ENCODE results near the gene EHD2. TPM values are rescaled to one million over a fixed set of nuclear protein-coding genes. Genes with fewer than 3 reads are reported as not detected.

EHD2 gene
- total RNA-seq, 4 donors from 2014 or later: 48.5 to 84.7 (median 70.5) TPM

- Histone ChIP-seq H3K27ac (no peak overlapping the region), H3K4me1 (no peaks in the 10 kb centered on the region), H3K9me3 (no peaks in the 10 kb centered on the region), H3K4me3 (no peak overlapping the region), H3K27me3 (no peaks in the 10 kb centered on the region), H3K36me3 (peaks cover 73% of the 10 kb centered on the region)
- no peak for DNase-seq (ENCODE audit: low spot score in 2 of 2)
- no peak for TF ChIP-seq EP300 (IDR thresholded peaks at IDR 0.05)
- TF ChIP-seq, protein P1, sequence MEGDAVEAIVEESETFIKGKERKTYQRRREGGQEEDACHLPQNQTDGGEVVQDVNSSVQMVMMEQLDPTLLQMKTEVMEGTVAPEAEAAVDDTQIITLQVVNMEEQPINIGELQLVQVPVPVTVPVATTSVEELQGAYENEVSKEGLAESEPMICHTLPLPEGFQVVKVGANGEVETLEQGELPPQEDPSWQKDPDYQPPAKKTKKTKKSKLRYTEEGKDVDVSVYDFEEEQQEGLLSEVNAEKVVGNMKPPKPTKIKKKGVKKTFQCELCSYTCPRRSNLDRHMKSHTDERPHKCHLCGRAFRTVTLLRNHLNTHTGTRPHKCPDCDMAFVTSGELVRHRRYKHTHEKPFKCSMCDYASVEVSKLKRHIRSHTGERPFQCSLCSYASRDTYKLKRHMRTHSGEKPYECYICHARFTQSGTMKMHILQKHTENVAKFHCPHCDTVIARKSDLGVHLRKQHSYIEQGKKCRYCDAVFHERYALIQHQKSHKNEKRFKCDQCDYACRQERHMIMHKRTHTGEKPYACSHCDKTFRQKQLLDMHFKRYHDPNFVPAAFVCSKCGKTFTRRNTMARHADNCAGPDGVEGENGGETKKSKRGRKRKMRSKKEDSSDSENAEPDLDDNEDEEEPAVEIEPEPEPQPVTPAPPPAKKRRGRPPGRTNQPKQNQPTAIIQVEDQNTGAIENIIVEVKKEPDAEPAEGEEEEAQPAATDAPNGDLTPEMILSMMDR (IDR thresholded peaks at IDR 0.05): no peak
- no peak for TF ChIP-seq POLR2A (IDR thresholded peaks at IDR 0.05)
- TF ChIP-seq POLR2AphosphoS5 (IDR thresholded peaks at IDR 0.05): no peak
- 73% methylated on average over 4 of the region's 30 CpGs for WGBS
Measured at GRCh38 chr19:47679251-47679900, 33.8 kb upstream of the EHD2 start.

DNA sequence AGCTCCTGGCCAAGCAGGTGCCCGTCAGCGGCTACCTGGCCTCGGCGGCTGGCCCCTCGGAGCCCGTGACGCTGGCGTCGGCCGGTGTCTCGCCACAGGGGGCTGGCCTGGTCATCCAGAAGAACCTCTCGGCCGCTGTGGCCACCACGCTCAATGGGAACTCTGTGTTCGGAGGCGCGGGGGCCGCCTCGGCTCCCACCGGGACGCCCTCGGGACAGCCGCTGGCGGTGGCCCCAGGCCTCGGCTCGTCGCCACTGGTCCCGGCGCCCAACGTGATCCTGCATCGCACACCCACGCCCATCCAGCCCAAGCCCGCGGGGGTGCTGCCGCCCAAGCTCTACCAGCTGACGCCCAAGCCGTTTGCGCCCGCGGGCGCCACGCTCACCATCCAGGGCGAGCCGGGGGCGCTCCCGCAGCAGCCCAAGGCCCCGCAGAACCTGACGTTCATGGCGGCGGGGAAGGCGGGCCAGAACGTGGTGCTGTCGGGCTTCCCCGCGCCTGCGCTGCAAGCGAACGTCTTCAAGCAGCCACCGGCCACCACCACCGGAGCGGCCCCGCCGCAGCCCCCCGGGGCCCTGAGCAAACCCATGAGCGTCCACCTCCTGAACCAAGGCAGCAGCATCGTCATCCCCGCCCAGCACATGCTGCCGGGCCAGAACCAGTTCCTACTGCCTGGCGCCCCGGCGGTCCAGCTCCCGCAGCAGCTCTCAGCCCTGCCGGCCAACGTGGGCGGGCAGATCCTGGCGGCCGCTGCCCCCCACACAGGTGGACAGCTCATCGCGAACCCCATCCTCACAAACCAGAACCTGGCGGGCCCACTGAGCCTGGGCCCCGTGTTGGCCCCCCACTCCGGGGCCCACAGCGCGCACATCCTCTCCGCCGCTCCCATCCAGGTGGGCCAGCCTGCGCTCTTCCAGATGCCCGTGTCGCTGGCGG lies 33.0 kb upstream of the EHD2 start:
- no peaks in the 10 kb centered on the region for H3K4me1 ChIP-seq
- H3K27ac ChIP-seq: no peak overlapping the region
- H3K36me3 ChIP-seq: peaks cover 75% of the 10 kb centered on the region

DNA sequence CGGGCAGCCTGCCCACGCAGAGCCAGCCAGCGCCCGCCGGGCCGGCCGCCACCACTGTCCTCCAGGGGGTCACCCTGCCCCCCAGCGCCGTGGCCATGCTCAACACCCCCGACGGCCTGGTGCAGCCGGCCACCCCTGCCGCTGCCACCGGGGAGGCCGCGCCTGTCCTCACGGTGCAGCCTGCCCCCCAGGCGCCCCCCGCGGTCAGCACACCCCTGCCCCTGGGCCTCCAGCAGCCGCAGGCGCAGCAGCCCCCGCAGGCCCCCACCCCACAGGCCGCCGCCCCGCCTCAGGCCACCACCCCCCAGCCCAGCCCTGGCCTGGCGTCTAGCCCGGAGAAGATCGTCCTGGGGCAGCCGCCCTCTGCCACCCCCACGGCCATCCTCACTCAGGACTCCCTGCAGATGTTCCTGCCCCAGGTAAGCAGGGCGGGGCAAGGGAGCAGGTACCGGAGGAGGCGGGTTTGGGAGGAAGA lies 32.3 kb upstream of the EHD2 start:
- 93% methylated on average over 4 of the region's 34 CpGs for WGBS
- no peaks in the 10 kb centered on the region for H3K27me3 ChIP-seq
- TF ChIP-seq POLR2A (IDR thresholded peaks at IDR 0.05) (no peak), POLR2AphosphoS5 (IDR thresholded peaks at IDR 0.05) (no peak), EP300 (IDR thresholded peaks at IDR 0.05) (no peak)
- TF ChIP-seq, protein P1 (IDR thresholded peaks at IDR 0.05): no peak
- H3K36me3 ChIP-seq: peaks cover 73% of the 10 kb centered on the region
- DNase-seq (ENCODE audit: low spot score in 2 of 2): no peak
- H3K27ac ChIP-seq: no peak overlapping the region
- H3K4me3 ChIP-seq: no peak overlapping the region
- no peaks in the 10 kb centered on the region for H3K9me3 ChIP-seq
- H3K4me1 ChIP-seq: no peaks in the 10 kb centered on the region

More for the DNA sequence above, 33.0 kb upstream of the EHD2 start:
- Histone ChIP-seq H3K27me3 (no peaks in the 10 kb centered on the region), H3K9me3 (no peaks in the 10 kb centered on the region), H3K4me3 (no peak overlapping the region)
- TF ChIP-seq POLR2AphosphoS5 (IDR thresholded peaks at IDR 0.05) (no peak), POLR2A (IDR thresholded peaks at IDR 0.05) (no peak), EP300 (IDR thresholded peaks at IDR 0.05) (no peak)
- TF ChIP-seq, protein P1 (IDR thresholded peaks at IDR 0.05): no peak
- 100% methylated on average over 4 of the region's 90 CpGs for WGBS
- DNase-seq (ENCODE audit: low spot score in 2 of 2): no peak

DNA sequence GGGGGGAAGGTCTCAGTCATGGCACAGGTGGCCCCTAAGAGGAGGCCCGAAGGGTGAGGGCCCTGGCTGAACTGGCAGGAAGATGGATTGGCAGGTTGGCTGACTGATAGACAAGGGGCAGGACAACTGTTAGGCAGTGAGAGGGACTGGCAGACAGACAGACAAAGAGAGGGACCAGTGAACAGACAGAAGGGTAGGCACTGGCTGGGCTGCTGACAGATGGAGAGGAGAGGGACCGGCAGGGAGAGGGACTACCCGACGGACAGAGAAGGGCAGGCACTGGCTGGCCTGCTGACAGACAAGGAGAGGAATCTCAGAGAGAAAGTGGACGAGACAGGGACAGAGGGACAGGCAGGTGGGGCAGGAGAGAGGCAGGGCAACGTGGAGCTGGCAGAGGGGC lies 31.8 kb upstream of the EHD2 start:
- H3K36me3 ChIP-seq: peaks cover 73% of the 10 kb centered on the region
- TF ChIP-seq POLR2A (IDR thresholded peaks at IDR 0.05): no peak
- no peak for TF ChIP-seq POLR2AphosphoS5 (IDR thresholded peaks at IDR 0.05)
- TF ChIP-seq, protein P1 (IDR thresholded peaks at IDR 0.05): no peak
- TF ChIP-seq EP300 (IDR thresholded peaks at IDR 0.05): no peak
- no peak for DNase-seq (ENCODE audit: low spot score in 2 of 2)
- H3K4me3 ChIP-seq: no peak overlapping the region
- H3K4me1 ChIP-seq: no peaks in the 10 kb centered on the region
- no peaks in the 10 kb centered on the region for H3K9me3 ChIP-seq
- H3K27ac ChIP-seq: no peak overlapping the region
- no peaks in the 10 kb centered on the region for H3K27me3 ChIP-seq
- WGBS: 82% methylated on average over 6 of the region's 6 CpGs

- TF ChIP-seq POLR2AphosphoS5 (IDR thresholded peaks at IDR 0.05): no peak
- TF ChIP-seq, protein P1 (IDR thresholded peaks at IDR 0.05): no peak
- no peak for TF ChIP-seq POLR2A (IDR thresholded peaks at IDR 0.05)
Measured at GRCh38 chr19:47681936-47682335, 31.3 kb upstream of the EHD2 start.

More at GRCh38 chr19:47681936-47682335, 31.3 kb upstream of the EHD2 start:
- H3K27ac ChIP-seq: no peak overlapping the region
- H3K36me3 ChIP-seq: peaks cover 68% of the 10 kb centered on the region
- WGBS: 92% methylated on average over 18 of the region's 23 CpGs
- H3K9me3 ChIP-seq: no peaks in the 10 kb centered on the region
- no peaks in the 10 kb centered on the region for H3K27me3 ChIP-seq
- no peak for DNase-seq (ENCODE audit: low spot score in 2 of 2)
- no peak overlapping the region for H3K4me3 ChIP-seq
- no peaks in the 10 kb centered on the region for H3K4me1 ChIP-seq

Measured in suprapubic skin (tissue), 4 donors.